NCI-H345 treated with DMSO at 0.1 percent for 48 hours (cell line): ENCODE results near the gene JAKMIP1.
A peak's percentile ranks its signal among the peaks of the same experiment; 100 is the strongest.
"Not testable (repeated sequence)": the region's sequence is repeated elsewhere in the genome, so short reads cannot be mapped to it uniquely, and the experiment has no call there.

ENCODE experiments used
- DNase-seq: peaks from one replicate; lab custom pipeline; 2025; ENCODE audit not compliant: unreplicated experiment; lab: John Stamatoyannopoulos, UW

JAKMIP1 gene

GRCh38 chr4:6020613-6021012 lies 179.7 kb downstream of the JAKMIP1 start:
- DNase-seq = no peak

GRCh38 chr4:6019316-6020263 lies 180.8 kb downstream of the JAKMIP1 start:
- no peak for DNase-seq

- no peak for DNase-seq
Measured at GRCh38 chr4:6018331-6018730, 182.0 kb downstream of the JAKMIP1 start, which contains the start of gene C4orf50. C4orf50 (minus strand) TSS chr4:6018431.

- no peak for DNase-seq
Measured at GRCh38 chr4:6017800-6018199, 182.5 kb downstream of the JAKMIP1 start.

- DNase-seq = no peak
Measured at GRCh38 chr4:6017030-6017429, 183.3 kb downstream of the JAKMIP1 start.

GRCh38 chr4:6013564-6013963 lies 186.8 kb downstream of the JAKMIP1 start:
- DNase-seq = no peak

- DNase-seq = no peak
Measured at GRCh38 chr4:6012200-6012599, 188.1 kb downstream of the JAKMIP1 start.

- no peak for DNase-seq
Measured at GRCh38 chr4:6011686-6012085, 188.7 kb downstream of the JAKMIP1 start.

- no peak for DNase-seq
Measured at GRCh38 chr4:6011271-6011671, 189.1 kb downstream of the JAKMIP1 start.

GRCh38 chr4:6010789-6011188 lies 189.6 kb downstream of the JAKMIP1 start:
- DNase-seq = no peak

- no peak for DNase-seq
Measured at GRCh38 chr4:6009452-6009851, 190.9 kb downstream of the JAKMIP1 start.

- no peak for DNase-seq
Measured at GRCh38 chr4:6008766-6009385, 191.5 kb downstream of the JAKMIP1 start.

GRCh38 chr4:6008092-6008551 lies 192.2 kb downstream of the JAKMIP1 start:
- no peak for DNase-seq

GRCh38 chr4:6005175-6005574 lies 195.2 kb downstream of the JAKMIP1 start:
- no peak for DNase-seq

- not testable (repeated sequence) for DNase-seq
Measured at GRCh38 chr4:6003485-6003884, 196.9 kb downstream of the JAKMIP1 start.

GRCh38 chr4:6002926-6003325 lies 197.4 kb downstream of the JAKMIP1 start:
- DNase-seq = no peak

GRCh38 chr4:6002492-6002833 lies 197.9 kb downstream of the JAKMIP1 start:
- DNase-seq = no peak

GRCh38 chr4:6001680-6002491 lies 198.5 kb downstream of the JAKMIP1 start:
- DNase-seq = no peak

- no peak for DNase-seq
Measured at GRCh38 chr4:5999830-6000365, 200.5 kb downstream of the JAKMIP1 start.

- no peak for DNase-seq
Measured at GRCh38 chr4:5999356-5999755, 201.0 kb downstream of the JAKMIP1 start.

GRCh38 chr4:5998333-5998936 lies 201.9 kb downstream of the JAKMIP1 start:
- peak; percentile 47 for DNase-seq
